ENCODE data around the gene PPP1R2B.

PPP1R2B gene

DNA sequence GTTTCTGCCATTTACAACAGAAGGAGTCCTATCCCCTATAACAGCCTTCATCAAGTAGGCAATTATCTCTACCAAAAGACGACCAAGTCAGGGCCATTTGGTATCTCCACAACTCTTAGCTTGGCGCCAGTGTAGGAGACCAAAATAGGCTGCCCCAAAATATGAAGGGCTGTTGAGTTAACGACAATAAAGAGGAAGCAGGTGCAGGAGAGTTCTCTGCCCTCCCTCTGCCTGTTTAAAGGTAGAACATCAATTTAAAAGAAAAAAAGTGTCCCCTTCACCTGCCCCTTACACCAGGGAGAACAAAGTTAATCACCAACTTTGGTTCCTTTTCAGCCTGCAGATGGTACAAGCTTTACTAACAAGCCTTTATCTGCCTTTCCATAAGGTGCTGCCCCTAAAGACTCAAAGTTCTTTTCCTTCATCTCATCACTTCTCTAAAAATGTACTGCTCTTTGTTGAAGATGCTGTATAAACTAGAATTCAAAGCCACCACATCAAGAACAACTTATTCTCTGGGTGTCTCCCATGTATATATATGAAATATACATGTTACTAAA, 33.3 kb downstream of the PPP1R2B start:
- no peak for DNase-seq

- no peak for DNase-seq
Measured at GRCh38 chr5:156888520-156888919, 38.4 kb downstream of the PPP1R2B start.

DNA sequence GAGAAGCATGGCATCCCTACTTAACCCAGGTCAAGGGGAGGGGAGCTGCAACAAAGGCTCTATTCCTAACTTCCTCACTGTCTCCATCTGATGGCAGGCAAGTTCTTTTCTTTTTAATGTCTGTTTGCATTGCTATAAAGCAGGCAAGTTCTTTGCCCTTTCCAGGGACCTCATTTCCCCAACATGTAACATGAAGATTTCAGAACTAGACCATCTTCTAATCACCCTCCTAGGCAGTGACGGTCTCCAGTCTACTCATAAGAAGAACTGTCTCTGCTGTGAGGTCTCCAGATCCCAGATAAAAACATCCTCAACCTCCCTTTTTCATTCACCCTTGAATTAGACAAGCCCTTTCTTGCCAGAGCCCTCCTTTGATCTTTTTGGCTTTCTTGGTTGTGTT, 42.1 kb downstream of the PPP1R2B start:
- DNase-seq: no peak

DNA sequence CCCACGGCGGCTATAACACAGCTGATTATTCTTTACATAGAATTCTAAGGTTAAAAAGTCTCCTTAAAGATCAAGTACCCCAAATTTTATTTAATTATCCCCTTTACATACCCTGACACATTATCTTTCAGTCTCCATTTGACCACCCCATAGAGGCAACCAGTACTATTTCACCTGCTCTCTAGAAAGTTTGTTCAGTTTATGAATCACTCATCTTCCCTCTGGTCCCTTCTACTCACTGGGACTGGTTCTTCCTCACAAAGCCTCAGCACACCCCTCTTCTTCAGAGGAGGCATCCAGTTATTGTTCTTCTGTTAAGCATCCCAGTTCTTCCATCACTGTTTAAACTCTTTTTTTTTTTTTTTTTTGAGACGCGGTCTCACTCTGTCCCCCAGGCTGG, 42.8 kb downstream of the PPP1R2B start:
- DNase-seq: no peak

- DNase-seq: no peak
Measured at GRCh38 chr5:156893517-156893916, 43.4 kb downstream of the PPP1R2B start.

GRCh38 chr5:156896546-156896945, 46.5 kb downstream of the PPP1R2B start:
- no peak for DNase-seq

Measured in activated effector memory CD4-positive, alpha-beta T cell treated with anti-CD3 and anti-CD28 coated beads, Interleukin-2, amount 50 U/mL, for 16 hours (primary cell).